8988T (cell line): ENCODE measurements around the gene PSMG1.
"Not testable (repeated sequence)": the region's sequence is repeated elsewhere in the genome, so short reads cannot be mapped to it uniquely, and the experiment has no call there.

Experiments used
- DNase-seq: peaks from one replicate; pipeline ENCODE4 v3.0.0; 2011

Gene PSMG1

DNA sequence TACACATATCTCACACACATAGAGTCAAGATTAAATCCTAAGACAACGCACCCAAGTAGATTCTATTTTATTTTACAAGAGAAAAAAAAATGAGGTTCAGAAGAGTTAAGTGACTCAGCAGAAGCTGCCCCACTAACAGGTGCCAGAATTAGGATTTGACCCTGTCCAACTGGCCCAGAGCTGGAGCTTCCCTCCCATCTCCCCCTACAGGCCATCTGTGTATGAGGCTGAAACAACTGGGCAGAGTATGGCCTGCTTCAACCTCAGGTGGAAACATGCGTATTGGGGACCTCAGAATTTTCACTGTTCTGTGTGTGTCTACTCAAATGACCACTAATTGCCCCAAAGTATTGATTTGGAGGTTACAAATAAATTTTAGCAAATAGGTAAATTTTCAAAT, 29.9 kb downstream of the PSMG1 start:
- no peak for DNase-seq

DNA sequence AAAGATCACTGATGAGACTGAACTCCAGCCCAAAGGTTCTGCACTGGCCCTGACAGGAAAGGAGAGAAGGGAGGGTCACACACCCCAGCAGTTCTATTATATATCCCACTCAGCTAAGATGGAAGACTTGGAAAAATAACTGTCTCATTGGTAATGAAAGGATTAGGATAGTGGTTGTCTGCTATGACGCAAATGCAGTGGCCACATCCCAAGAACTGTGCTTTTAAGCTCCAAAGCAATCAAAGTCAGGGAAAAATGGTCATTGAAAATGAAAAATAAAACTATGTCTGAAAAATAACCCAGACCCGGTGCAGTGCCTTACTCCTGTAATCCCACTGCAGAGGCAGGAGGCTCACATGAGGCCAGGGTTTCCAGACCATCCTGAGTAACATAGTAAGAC, 31.0 kb downstream of the PSMG1 start:
- DNase-seq: no peak

DNA sequence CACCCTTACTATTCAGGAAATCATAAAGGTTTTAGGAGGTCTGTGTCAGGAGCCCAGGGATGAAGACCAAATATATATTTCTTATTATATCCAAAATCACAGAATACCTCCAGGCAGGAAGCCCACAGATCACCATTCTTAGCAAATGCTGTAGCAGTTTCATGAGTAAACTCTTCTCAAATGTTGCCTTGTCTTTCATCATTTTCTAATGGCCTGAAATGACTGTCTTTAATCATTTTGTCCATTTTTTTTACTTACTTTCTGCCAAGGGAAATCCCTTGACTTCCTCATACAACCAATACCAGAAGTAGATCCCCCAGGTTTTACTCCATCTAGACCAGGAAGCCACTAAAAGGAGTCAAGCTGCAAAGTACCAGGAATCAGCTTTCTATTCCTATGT, 32.4 kb downstream of the PSMG1 start:
- DNase-seq: no peak

DNA sequence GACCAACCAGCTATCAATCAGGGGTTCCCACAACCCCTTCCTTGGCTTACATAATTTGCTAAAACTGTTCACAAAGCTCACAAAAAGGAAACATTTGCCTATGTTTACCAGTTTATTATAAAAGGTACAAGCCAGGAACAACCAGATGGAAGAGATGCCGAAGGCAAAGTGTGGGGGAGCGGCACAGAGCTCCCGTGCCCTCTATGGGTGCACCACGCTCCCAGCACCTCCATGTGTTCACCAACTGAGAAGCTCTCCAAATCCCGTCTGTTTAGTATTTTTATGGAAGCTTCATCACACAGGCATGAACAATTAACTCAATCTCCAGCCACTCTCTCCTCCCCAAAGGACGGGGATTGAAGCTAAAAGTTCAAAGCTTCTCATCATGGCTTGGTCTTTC, 32.9 kb downstream of the PSMG1 start:
- DNase-seq: no peak

DNA sequence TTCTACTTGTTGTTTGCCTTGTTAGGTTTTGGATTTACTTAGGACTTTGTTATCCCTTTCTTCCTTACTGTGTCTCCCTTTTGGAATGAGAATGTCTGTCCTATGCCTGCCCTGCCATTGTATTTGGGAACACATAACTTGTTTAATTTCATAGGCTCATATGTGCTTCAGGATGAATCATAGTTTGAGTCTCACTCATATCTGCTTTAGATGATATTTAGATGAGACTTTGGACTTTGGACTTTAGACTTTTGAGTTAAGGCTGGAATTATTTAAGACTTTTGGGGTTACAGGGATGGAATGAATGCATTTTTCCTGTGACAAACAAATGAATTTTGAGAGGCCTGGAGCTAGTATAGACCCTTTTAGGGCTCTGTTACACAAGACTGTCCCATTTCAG, 33.4 kb downstream of the PSMG1 start:
- no peak for DNase-seq

DNA sequence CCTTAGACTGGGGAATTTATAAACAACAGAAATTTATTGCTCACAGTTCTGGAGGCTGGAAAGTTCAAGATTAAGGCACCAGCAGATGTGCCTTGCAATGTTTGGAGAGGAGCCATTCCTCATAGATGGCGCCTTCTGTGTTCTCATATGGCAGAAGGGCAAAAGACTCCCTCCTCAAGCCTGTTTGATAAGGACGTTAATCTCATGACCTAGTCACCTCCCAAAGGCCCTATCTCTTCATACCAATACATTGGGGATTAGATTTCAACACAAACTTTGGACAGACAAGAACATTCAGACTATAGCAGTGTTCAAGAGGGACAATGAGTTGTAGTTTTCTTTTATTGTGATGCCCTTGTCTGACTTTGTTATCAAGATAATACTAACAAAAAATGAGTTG, 34.3 kb downstream of the PSMG1 start:
- no peak for DNase-seq

DNA sequence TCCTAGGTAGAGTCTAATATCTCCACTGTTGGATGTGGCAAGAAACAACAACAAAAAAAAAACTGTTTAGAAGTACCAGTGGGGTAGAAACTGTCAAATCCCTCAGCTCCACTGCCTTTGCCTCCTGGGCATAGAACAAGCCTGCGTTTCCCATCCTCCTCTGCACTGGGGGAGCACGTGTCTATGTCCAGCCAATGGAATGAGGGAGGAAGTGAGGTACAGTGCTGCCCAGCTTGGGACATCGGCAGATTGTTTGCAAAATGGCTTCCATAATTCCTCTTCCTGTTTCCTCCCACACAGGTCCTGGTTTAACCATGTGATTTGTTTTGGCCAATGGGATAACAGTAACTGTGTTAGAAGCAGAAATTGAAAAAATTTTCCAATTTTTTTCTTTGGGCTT, 39.1 kb downstream of the PSMG1 start:
- DNase-seq: no peak

DNA sequence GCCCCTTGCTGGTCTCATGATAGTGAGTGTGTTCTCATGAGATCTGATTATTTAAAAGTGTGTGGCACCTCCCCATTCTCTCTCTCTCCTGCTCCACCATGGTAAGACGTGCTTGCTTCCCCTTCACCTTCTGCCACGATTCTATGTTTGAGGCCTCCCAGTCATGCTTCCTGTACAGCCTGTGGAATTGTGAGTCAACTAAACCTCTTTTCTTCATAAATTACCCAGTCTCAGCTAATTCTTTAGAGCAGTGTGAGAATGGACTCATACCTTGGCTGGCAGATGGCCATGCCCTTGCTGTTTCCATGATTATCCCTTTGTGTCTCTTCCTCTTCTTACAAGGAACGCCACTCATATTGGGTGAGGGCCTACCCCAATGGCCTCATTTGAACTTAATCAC, 40.3 kb downstream of the PSMG1 start:
- DNase-seq: no peak

DNA sequence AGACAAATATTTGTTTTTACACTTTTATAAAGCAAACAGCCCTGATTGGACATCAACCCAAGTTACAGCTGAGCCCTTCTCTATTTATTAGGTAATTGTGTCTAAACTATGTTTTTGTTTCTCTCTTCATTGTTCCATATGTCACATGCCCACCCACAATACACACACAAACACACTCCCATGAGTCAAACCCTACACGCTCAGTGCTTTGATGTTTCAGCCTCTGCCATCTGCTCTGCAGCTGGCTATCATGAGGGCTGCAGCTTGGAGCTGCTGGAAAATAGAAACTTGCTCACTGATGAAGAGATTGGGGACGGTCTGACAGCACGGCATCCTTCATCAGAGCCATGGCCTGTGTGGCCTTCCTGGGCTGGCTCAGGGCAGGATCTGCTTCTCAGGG, 41.7 kb downstream of the PSMG1 start:
- DNase-seq: no peak

DNA sequence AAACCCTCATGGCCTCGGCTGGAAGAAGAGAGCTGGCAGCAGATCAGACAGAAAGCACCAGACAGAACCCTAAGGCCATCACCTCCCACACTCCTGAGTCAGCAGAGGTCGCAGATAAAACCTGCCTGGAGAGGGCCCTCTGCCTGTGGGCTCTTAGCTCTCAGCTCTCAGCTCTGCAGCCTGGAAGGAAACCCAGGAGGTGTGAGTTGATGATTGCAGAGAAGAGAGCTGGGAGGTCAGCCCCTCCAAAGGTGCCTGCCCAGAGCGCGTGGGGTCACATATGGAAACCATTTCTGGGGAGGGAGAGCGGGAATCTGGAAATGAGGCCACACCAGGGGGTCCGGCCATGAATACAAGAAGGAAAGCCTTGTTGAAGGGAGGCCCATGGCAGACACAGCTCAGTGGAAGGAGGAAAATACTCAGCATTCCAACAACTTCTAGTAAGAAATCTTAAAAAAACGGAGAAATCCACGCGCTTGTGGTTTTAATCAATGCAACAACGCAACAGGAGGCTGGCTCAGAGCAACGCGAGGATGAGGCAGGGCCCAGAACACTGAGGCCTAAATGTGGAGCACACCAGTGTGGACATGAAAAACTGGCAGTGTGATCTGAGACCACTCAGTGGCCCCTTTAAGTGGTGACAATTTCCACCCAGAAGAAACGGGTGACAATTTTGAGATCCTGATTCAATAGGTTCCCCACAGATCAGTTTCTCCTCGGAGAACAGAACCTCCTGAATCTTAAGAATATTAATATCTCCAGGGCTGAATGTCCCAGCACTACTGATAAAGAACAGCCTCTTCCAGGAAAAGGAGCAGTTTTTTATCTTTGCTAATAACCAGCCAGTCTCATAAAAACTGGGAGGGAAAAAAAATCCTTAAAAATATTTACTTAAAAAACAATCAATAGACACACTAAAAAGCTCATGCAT, 45.7 kb downstream of the PSMG1 start:
- no peak for DNase-seq

DNA sequence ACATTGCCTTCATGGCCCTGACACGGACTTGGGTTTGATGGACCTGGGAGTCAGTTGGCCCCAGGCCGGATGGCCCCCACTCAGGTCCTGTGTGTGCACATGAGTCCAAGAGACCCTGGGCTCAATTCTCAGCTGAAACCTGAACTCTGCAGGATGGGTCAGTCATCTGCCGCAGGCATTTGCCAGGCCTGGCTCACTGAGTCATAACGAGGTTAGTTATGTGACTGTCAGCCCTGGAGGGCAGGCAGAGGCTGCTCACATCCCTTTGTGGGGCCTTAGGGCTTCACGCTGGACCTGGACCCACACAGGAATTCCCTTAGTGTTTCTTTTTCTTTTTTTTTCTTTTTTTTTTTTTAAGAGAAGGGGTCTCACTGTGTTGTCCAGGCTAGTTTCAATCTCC, 46.5 kb downstream of the PSMG1 start:
- no peak for DNase-seq

DNA sequence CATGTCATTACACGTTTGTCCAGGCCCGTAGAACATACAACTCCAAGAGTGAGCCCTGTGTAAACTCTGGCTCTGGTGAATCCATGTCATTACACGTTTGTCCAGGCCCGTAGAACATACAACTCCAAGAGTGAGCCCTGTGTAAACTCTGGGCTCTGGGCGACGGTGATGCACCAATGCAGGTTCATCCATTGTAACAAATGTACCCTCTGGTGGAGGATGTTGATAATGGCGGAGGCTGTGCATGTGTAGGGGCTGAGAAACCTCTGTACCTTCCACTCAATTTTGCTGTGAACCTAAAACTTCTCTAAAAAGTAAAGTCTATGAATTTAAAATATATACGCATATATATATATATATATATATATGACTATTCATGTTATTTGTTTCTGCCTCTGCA, 47.1 kb downstream of the PSMG1 start:
- not testable (repeated sequence) for DNase-seq

DNA sequence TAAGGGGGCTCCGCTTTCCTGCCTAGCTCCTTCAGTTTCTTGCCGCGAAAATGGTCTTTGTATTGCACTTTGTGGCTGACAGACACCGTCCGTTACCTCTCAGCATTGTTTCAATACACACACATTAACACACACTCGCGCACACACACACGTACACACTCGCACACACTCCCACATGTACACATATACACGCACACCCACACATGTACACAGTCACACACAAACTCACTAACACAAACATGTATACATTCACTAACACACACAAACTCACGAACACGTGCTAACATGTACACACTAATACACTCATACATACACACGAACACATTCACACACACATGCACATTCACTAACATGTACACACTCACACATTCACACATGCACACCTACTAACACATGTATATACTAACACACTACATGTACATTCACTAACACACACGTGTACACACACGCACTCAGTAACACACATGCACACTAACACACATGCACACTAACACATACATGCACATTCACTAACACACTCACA, 48.9 kb downstream of the PSMG1 start:
- DNase-seq: no peak

DNA sequence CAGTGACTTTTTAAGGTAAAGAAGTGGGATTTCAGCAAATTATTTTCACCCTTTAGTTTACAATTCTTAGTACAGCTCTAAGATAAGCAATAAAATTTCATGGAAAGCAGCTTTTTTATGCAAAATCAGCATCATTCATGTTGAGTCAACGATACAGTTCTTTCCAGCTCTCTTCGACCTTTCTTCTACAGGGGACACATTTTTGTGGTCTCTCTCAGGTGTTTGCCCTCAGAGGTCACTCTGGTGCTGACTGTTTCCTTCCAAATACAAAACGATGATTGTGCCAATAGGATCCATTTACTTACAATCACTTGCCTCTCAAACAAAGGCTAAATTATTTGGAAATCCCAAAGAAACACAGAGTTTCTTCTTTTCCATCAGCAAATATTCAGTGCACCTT, 51.0 kb downstream of the PSMG1 start:
- no peak for DNase-seq

DNA sequence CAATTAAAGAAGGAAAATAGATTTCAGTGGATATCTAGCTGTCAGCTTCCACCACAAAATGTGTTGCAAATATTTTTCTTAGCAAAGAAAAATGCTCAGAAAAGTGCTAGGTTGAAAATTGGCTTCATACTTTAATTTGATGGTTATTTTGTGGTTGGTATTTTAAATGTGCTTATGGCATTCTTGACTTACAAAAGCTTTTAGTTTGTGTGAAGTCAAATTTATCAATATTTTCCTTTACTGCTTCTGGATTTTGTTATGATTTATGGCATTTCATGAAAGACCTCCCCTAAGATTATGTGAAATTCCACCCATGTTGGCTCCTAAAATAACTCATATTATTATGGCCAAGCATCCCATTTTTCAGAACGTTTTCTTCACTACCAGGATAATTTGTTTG, 51.5 kb downstream of the PSMG1 start:
- no peak for DNase-seq

DNA sequence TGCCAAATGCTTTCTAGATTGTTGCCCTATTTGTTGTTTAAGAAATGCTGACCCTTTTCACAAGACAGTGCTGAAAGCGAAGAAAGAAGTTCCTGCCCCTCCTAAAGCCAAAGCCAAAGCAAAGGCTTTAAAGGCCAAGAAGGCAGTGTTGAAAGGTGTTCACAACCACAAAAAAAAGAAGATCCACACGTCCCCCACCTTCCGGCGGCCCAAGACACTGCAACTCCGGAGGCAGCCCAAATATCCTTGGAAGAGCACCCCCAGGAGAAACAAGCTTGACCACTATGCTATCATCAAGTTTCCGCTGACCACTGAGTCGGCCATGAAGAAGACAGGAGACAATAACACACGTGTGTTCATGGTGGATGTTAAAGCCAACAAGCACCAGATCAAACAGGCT, 55.7 kb downstream of the PSMG1 start:
- DNase-seq: no peak

DNA sequence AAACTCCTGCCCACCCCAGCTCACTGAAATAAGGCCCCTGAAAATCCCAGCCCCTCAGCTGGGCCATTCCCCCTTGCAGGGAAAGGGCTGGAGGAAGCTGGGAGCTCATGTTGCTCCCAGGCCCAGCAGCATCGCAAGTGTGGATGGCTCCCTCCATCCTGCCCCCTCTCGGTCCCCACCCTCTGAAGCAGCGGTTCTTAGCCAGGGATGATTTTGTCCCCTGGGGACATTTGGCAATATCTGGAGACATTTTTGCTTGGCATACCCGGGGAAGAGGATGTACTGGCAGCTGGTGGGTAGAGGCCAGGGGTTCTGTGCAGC, 56.8 kb downstream of the PSMG1 start:
- DNase-seq: no peak

DNA sequence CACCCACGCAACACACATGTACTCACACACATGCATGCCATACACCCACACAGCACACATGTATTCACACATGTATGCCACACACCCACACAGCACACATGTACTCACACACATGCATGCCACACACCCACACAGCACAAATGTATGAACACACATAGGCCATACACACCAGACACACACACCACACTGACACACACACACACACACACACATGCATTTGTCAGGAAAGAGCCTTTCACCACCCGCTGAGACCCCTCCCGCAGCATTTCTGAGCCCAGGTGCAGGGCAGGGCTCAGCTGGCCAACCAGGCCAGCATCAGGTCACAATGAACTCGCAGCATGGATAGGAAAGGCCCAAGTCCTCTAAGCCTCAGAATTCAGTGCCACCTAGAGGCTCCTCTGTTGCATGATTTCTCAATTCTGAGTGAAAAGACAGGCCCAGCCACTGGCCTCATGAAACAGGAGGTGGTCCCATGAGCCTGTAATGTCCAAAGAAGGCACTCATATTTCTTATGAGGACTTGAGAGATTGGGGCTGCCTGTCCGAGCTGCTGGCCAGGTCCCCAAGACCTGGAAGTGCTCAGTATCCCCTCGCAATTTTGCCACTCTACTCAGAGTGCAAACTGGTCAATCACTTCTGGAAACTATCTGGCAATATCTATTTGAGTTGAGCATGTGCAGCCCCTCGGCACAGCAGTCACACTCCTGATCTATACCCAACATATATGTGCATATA, 57.3 kb downstream of the PSMG1 start:
- DNase-seq: no peak
